ENCODE results near the gene ROBO3.

ROBO3 gene

GRCh38 chr11:124922831-124923230 is 57.6 kb downstream of the ROBO3 start:
- DNase-seq, result no peak

- no peak for DNase-seq
Measured at GRCh38 chr11:124923296-124923695, 58.1 kb downstream of the ROBO3 start.

- no peak for DNase-seq
Measured at GRCh38 chr11:124928942-124929665, 63.9 kb downstream of the ROBO3 start.

- DNase-seq, result no peak
Measured at GRCh38 chr11:124930799-124931198, 65.6 kb downstream of the ROBO3 start.
